Measurements from ENCODE around the gene TENT5C. TPM values are rescaled to one million over a fixed set of nuclear protein-coding genes. Genes with fewer than 3 reads are reported as not detected.

Gene TENT5C
- total and polyA plus RNA-seq, 9 of the 15 experiments (the other 6 are each of a cell fraction or from before 2014, with no cell fraction given) = 1.8 to 7.7 (median 4.0) TPM

GRCh38 chr1:117605774-117606648 lies at the start of gene TENT5C (continued):
- TF ChIP-seq, protein P1, sequence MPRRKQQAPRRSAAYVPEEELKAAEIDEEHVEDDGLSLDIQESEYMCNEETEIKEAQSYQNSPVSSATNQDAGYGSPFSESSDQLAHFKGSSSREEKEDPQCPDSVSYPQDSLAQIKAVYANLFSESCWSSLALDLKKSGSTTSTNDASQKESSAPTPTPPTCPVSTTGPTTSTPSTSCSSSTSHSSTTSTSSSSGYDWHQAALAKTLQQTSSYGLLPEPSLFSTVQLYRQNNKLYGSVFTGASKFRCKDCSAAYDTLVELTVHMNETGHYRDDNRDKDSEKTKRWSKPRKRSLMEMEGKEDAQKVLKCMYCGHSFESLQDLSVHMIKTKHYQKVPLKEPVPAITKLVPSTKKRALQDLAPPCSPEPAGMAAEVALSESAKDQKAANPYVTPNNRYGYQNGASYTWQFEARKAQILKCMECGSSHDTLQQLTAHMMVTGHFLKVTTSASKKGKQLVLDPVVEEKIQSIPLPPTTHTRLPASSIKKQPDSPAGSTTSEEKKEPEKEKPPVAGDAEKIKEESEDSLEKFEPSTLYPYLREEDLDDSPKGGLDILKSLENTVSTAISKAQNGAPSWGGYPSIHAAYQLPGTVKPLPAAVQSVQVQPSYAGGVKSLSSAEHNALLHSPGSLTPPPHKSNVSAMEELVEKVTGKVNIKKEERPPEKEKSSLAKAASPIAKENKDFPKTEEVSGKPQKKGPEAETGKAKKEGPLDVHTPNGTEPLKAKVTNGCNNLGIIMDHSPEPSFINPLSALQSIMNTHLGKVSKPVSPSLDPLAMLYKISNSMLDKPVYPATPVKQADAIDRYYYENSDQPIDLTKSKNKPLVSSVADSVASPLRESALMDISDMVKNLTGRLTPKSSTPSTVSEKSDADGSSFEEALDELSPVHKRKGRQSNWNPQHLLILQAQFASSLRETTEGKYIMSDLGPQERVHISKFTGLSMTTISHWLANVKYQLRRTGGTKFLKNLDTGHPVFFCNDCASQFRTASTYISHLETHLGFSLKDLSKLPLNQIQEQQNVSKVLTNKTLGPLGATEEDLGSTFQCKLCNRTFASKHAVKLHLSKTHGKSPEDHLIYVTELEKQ (CRISPR knock-in tag; IDR thresholded peaks at IDR 0.05) = no peak
- no peak for TF ChIP-seq ZNF696 (CRISPR knock-in tag; conservative IDR thresholded peaks at IDR 0.05)
- TF ChIP-seq HDAC8 (tag; IDR thresholded peaks at IDR 0.05) = no peak
- TF ChIP-seq ZBTB7A (IDR thresholded peaks at IDR 0.05; ENCODE audit: borderline replicate concordance, control insufficient read depth, low read depth, low read length) = peak; percentile 98
- TF ChIP-seq NR3C1 (CRISPR knock-in tag; IDR thresholded peaks at IDR 0.05) = no peak
- TF ChIP-seq STAT5B (CRISPR knock-in tag; IDR thresholded peaks at IDR 0.05) = no peak
- TF ChIP-seq, protein P2, sequence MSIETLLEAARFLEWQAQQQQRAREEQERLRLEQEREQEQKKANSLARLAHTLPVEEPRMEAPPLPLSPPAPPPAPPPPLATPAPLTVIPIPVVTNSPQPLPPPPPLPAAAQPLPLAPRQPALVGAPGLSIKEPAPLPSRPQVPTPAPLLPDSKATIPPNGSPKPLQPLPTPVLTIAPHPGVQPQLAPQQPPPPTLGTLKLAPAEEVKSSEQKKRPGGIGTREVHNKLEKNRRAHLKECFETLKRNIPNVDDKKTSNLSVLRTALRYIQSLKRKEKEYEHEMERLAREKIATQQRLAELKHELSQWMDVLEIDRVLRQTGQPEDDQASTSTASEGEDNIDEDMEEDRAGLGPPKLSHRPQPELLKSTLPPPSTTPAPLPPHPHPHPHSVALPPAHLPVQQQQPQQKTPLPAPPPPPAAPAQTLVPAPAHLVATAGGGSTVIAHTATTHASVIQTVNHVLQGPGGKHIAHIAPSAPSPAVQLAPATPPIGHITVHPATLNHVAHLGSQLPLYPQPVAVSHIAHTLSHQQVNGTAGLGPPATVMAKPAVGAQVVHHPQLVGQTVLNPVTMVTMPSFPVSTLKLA (conservative IDR thresholded peaks at IDR 0.05) = peak; percentile 60 to 66
- TF ChIP-seq HSF4 (CRISPR knock-in tag; IDR thresholded peaks at IDR 0.05; ENCODE audit: borderline replicate concordance) = no peak
- 0 out of 2 replicates have a peak, but pooled peaks have one; percentile 15 for TF ChIP-seq PTBP1 (IDR thresholded peaks at IDR 0.05; ENCODE audit: low read depth, low read length)
- TF ChIP-seq HMG20A (CRISPR knock-in tag; conservative IDR thresholded peaks at IDR 0.05) = no peak
- TF ChIP-seq PHF21A (IDR thresholded peaks at IDR 0.05; ENCODE audit: borderline replicate concordance, low read depth) = no peak
- TF ChIP-seq, protein P3, sequence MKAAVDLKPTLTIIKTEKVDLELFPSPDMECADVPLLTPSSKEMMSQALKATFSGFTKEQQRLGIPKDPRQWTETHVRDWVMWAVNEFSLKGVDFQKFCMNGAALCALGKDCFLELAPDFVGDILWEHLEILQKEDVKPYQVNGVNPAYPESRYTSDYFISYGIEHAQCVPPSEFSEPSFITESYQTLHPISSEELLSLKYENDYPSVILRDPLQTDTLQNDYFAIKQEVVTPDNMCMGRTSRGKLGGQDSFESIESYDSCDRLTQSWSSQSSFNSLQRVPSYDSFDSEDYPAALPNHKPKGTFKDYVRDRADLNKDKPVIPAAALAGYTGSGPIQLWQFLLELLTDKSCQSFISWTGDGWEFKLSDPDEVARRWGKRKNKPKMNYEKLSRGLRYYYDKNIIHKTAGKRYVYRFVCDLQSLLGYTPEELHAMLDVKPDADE (conservative IDR thresholded peaks at IDR 0.05; ENCODE audit: control insufficient read depth, low read depth, low read length) = peak; percentile 11
- peak in 1 of 2 experiments; percentile 76; a peak in 1 of 4 replicates for TF ChIP-seq KDM4B (IDR thresholded peaks at IDR 0.05; ENCODE audit: borderline replicate concordance in 2 of 2, low read depth in 1 of 2)
- TF ChIP-seq NFIX (CRISPR knock-in tag; IDR thresholded peaks at IDR 0.05; ENCODE audit: low read depth) = no peak
- no peak for TF ChIP-seq NR2C2 (CRISPR knock-in tag; IDR thresholded peaks at IDR 0.05)
- no peak for TF ChIP-seq NR2C2 (tag; IDR thresholded peaks at IDR 0.05)
- TF ChIP-seq ATF7 (IDR thresholded peaks at IDR 0.05) = peak; percentile 75

All from K562 (cell line).